Measurements from ENCODE around the gene HNRNPD. TPM values are rescaled to one million over a fixed set of nuclear protein-coding genes. Genes with fewer than 3 reads are reported as not detected.

The HNRNPD gene
- total and polyA plus RNA-seq, 2 of the 13 experiments (the other 11 are each of a cell fraction or from before 2014, with no cell fraction given), result 64.0 to 69.7 TPM

DNA sequence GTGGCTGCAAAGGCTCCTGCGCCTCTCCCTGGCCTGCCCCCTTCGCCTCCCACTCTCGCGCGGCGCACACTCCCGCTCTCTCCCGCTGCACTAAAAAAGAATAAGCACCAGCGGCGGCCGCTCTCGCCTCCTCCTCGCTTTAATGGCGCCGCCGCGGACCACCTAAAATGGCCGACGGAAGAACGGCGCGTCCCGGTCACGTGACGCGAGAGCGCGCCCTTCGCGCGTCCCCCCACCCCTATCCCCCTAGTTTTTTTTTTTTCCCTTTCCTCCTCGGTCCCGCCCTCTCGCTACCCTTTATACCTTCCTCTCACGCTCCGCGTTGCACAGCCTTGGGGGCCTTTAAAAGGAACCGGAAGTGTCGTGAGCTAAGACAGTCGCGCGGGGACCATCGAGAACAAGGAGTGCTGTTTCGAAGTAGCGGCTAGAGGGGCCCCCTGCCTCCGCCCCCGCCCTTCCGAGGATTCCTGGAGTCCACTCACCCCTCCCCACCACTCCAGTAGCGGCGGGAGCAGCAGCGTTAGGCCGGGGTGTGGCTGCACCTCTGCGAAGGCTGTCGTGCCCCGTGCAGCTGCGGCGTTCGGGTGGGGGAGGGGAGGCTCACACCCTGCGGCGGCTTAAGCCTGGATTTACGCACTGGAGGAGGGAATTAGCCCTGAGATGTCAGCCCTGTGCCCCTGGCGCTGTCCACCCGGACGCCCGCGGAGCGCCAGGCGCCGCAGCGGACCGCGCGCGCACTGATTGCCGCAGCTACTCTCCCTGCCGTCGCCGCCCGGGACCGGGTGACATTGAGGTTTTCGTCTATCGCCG, at the start of gene HNRNPD (continued):
- peak; percentile 81; the same call in 1 of the 2 replicates for TF ChIP-seq ZNF296 (CRISPR knock-in tag; conservative IDR thresholded peaks at IDR 0.05)
- TF ChIP-seq, protein P1, sequence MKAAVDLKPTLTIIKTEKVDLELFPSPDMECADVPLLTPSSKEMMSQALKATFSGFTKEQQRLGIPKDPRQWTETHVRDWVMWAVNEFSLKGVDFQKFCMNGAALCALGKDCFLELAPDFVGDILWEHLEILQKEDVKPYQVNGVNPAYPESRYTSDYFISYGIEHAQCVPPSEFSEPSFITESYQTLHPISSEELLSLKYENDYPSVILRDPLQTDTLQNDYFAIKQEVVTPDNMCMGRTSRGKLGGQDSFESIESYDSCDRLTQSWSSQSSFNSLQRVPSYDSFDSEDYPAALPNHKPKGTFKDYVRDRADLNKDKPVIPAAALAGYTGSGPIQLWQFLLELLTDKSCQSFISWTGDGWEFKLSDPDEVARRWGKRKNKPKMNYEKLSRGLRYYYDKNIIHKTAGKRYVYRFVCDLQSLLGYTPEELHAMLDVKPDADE (CRISPR knock-in tag; IDR thresholded peaks at IDR 0.05), result no peak
- TF ChIP-seq, protein P2, sequence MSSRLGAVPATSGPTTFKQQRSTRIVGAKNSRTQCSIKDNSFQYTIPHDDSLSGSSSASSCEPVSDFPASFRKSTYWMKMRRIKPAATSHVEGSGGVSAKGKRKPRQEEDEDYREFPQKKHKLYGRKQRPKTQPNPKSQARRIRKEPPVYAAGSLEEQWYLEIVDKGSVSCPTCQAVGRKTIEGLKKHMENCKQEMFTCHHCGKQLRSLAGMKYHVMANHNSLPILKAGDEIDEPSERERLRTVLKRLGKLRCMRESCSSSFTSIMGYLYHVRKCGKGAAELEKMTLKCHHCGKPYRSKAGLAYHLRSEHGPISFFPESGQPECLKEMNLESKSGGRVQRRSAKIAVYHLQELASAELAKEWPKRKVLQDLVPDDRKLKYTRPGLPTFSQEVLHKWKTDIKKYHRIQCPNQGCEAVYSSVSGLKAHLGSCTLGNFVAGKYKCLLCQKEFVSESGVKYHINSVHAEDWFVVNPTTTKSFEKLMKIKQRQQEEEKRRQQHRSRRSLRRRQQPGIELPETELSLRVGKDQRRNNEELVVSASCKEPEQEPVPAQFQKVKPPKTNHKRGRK (CRISPR knock-in tag; IDR thresholded peaks at IDR 0.05), result no peak
- TF ChIP-seq, protein P3, sequence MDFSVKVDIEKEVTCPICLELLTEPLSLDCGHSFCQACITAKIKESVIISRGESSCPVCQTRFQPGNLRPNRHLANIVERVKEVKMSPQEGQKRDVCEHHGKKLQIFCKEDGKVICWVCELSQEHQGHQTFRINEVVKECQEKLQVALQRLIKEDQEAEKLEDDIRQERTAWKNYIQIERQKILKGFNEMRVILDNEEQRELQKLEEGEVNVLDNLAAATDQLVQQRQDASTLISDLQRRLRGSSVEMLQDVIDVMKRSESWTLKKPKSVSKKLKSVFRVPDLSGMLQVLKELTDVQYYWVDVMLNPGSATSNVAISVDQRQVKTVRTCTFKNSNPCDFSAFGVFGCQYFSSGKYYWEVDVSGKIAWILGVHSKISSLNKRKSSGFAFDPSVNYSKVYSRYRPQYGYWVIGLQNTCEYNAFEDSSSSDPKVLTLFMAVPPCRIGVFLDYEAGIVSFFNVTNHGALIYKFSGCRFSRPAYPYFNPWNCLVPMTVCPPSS (IDR thresholded peaks at IDR 0.05), result no peak
- peak; percentile 93 for TF ChIP-seq ZNF777 (CRISPR knock-in tag; IDR thresholded peaks at IDR 0.05)
- peak; percentile 82 for TF ChIP-seq SKI (IDR thresholded peaks at IDR 0.05; ENCODE audit: partially characterized antibody)
- TF ChIP-seq, protein P4, sequence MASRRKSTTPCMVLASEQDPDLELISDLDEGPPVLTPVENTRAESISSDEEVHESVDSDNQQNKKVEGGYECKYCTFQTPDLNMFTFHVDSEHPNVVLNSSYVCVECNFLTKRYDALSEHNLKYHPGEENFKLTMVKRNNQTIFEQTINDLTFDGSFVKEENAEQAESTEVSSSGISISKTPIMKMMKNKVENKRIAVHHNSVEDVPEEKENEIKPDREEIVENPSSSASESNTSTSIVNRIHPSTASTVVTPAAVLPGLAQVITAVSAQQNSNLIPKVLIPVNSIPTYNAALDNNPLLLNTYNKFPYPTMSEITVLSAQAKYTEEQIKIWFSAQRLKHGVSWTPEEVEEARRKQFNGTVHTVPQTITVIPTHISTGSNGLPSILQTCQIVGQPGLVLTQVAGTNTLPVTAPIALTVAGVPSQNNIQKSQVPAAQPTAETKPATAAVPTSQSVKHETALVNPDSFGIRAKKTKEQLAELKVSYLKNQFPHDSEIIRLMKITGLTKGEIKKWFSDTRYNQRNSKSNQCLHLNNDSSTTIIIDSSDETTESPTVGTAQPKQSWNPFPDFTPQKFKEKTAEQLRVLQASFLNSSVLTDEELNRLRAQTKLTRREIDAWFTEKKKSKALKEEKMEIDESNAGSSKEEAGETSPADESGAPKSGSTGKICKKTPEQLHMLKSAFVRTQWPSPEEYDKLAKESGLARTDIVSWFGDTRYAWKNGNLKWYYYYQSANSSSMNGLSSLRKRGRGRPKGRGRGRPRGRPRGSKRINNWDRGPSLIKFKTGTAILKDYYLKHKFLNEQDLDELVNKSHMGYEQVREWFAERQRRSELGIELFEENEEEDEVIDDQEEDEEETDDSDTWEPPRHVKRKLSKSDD (CRISPR knock-in tag; IDR thresholded peaks at IDR 0.05; ENCODE audit: low read depth), result peak; percentile 86; the same call in 1 of the 2 replicates
- TF ChIP-seq ZNF572 (CRISPR knock-in tag; IDR thresholded peaks at IDR 0.05), result no peak
- TF ChIP-seq GPN1 (CRISPR knock-in tag; IDR thresholded peaks at IDR 0.05; ENCODE audit: borderline replicate concordance), result 0 out of 2 replicates have a peak, but pooled peaks have one; percentile 32
- TF ChIP-seq, protein P5, sequence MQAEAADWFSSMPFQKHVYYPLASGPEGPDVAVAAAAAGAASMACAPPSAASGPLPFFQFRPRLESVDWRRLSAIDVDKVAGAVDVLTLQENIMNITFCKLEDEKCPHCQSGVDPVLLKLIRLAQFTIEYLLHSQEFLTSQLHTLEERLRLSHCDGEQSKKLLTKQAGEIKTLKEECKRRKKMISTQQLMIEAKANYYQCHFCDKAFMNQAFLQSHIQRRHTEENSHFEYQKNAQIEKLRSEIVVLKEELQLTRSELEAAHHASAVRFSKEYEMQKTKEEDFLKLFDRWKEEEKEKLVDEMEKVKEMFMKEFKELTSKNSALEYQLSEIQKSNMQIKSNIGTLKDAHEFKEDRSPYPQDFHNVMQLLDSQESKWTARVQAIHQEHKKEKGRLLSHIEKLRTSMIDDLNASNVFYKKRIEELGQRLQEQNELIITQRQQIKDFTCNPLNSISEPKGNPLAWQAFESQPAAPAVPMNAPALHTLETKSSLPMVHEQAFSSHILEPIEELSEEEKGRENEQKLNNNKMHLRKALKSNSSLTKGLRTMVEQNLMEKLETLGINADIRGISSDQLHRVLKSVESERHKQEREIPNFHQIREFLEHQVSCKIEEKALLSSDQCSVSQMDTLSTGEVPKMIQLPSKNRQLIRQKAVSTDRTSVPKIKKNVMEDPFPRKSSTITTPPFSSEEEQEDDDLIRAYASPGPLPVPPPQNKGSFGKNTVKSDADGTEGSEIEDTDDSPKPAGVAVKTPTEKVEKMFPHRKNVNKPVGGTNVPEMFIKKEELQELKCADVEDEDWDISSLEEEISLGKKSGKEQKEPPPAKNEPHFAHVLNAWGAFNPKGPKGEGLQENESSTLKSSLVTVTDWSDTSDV (CRISPR knock-in tag; IDR thresholded peaks at IDR 0.05), result no peak
- 0 out of 2 replicates have a peak, but pooled peaks have one; percentile 39 for TF ChIP-seq ZNF839 (CRISPR knock-in tag; IDR thresholded peaks at IDR 0.05; ENCODE audit: borderline replicate concordance)
- peak; percentile 98 for TF ChIP-seq PHF21A (CRISPR knock-in tag; IDR thresholded peaks at IDR 0.05)
- TF ChIP-seq MTF2 (CRISPR knock-in tag; IDR thresholded peaks at IDR 0.05; ENCODE audit: borderline replicate concordance), result peak; percentile 83
- TF ChIP-seq, protein P6, sequence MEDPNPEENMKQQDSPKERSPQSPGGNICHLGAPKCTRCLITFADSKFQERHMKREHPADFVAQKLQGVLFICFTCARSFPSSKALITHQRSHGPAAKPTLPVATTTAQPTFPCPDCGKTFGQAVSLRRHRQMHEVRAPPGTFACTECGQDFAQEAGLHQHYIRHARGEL (CRISPR knock-in tag; IDR thresholded peaks at IDR 0.05), result no peak
- peak; percentile 62; the same call in 1 of the 2 replicates for TF ChIP-seq ZNF34 (CRISPR knock-in tag; IDR thresholded peaks at IDR 0.05; ENCODE audit: borderline replicate concordance)
- TF ChIP-seq, protein P7, sequence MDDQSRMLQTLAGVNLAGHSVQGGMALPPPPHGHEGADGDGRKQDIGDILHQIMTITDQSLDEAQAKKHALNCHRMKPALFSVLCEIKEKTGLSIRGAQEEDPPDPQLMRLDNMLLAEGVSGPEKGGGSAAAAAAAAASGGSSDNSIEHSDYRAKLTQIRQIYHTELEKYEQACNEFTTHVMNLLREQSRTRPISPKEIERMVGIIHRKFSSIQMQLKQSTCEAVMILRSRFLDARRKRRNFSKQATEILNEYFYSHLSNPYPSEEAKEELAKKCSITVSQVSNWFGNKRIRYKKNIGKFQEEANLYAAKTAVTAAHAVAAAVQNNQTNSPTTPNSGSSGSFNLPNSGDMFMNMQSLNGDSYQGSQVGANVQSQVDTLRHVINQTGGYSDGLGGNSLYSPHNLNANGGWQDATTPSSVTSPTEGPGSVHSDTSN (CRISPR knock-in tag; IDR thresholded peaks at IDR 0.05; ENCODE audit: borderline replicate concordance), result peak; percentile 29; the same call in 1 of the 2 replicates

Measured in HepG2 (cell line).